ENCODE measurements around the gene ARHGEF28.

DNA sequence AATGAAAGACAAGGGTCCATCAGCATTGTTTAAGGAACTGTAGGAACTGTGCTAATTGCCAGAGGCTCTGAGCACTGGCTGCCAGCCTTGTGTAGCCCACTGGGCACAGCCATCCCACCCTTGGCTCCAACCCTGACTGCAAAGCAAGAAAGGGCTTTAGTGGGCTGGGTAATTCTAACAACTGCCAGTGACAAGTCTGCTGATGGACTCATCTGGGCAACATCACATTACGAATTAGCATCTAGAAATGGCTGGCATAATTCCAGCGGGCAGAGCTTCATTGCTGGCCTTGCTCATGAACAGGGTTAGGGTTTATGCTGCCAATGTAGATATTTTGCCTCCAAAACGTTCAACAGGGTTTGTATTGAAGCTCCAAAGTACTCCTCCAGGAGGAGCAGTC, 326.9 kb downstream of the ARHGEF28 start:
- TF ChIP-seq, protein P1, sequence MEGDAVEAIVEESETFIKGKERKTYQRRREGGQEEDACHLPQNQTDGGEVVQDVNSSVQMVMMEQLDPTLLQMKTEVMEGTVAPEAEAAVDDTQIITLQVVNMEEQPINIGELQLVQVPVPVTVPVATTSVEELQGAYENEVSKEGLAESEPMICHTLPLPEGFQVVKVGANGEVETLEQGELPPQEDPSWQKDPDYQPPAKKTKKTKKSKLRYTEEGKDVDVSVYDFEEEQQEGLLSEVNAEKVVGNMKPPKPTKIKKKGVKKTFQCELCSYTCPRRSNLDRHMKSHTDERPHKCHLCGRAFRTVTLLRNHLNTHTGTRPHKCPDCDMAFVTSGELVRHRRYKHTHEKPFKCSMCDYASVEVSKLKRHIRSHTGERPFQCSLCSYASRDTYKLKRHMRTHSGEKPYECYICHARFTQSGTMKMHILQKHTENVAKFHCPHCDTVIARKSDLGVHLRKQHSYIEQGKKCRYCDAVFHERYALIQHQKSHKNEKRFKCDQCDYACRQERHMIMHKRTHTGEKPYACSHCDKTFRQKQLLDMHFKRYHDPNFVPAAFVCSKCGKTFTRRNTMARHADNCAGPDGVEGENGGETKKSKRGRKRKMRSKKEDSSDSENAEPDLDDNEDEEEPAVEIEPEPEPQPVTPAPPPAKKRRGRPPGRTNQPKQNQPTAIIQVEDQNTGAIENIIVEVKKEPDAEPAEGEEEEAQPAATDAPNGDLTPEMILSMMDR (IDR thresholded peaks at IDR 0.05), result no peak
- TF ChIP-seq EP300 (IDR thresholded peaks at IDR 0.05), result no peak
- no peak for TF ChIP-seq POLR2A (IDR thresholded peaks at IDR 0.05)

Measured in upper lobe of left lung (tissue), 4 donors.